Thoracic aorta (tissue), 2 donors: Measurements from ENCODE around the gene LHFPL5. TPM values are rescaled to one million over a fixed set of nuclear protein-coding genes. Genes with fewer than 3 reads are reported as not detected.

Source experiments
- ATAC-seq: fragments of 150-250 bp; one replicate; pipeline ENCODE4 v1.8.0; 2017; ENCODE audit warnings: low read depth; ENCODE audit not compliant: insufficient number of reproducible peaks, low FRiP score
- DNase-seq: peaks from one replicate; pipeline ENCODE4 v3.0.0-alpha.2; 2020; ENCODE audit warnings: low spot score
- H3K27ac ChIP-seq, 2 donors: fragments of 200-600 bp; sonication (generic); 1 replicate in 1 of 2; 2 replicates in 1 of 2; pipeline ENCODE4 v1.5.1; 2016; ENCODE audit warnings: mild to moderate bottlenecking in 2 of 2, moderate library complexity in 2 of 2
- H3K27me3 ChIP-seq: fragments of 200-600 bp; sonication (generic); replicated peaks from 2 replicates; pipeline ENCODE4 v1.6.0; 2016; ENCODE audit warnings: mild to moderate bottlenecking; ENCODE audit not compliant: insufficient read depth
- H3K36me3 ChIP-seq: fragments of 200-600 bp; sonication (generic); one replicate; pipeline ENCODE4 v1.5.1; 2016
- H3K4me1 ChIP-seq, 2 donors: fragments of 200-600 bp; sonication (generic); 1 replicate in 1 of 2; 2 replicates in 1 of 2; pipeline versions ENCODE4 v1.5.1 to v1.6.0; 2016; ENCODE audit warnings: low read depth in 2 of 2, mild to moderate bottlenecking in 1 of 2; ENCODE audit not compliant: control insufficient read depth in 1 of 2
- H3K4me3 ChIP-seq: fragments of 200-600 bp; sonication (generic); 2 replicates; pipeline ENCODE4 v1.5.1; 2016; ENCODE audit warnings: mild to moderate bottlenecking
- H3K9me3 ChIP-seq: fragments of 200-600 bp; sonication (generic); 2 replicates; pipeline ENCODE4 v1.5.1; 2016
- CTCF ChIP-seq: fragments of 200-600 bp; sonication (generic); IDR thresholded peaks from one replicate; pipeline ENCODE4 v1.5.1; 2019; ENCODE audit warnings: antibody characterized with exemption
- total RNA-seq, 2 donors: library from RNA; depleted of rRNA; stranded (reverse); fragments of >200 nt; gene quantifications; one replicate each; pipeline versions ENCODE4 v1.1.0 to v1.2.3, GENCODE V29; 2016

The LHFPL5 gene
- total RNA-seq, 2 donors from 2014 or later = not detected

- Histone ChIP-seq H3K4me3 (no peak overlapping the region), H3K4me1 (peaks cover 0 to under 1% of the 10 kb centered on the region in 2 donors), H3K9me3 (no peaks in the 10 kb centered on the region), H3K27ac (no peak overlapping the region), H3K36me3 (no peaks in the 10 kb centered on the region), H3K27me3 (peaks cover 1% of the 10 kb centered on the region)
- ATAC-seq (no peak), DNase-seq (no peak)
- no peak for TF ChIP-seq CTCF
These were observed 33.9 kb upstream of the LHFPL5 start for GRCh38 chr6:35771343-35771627.

DNA sequence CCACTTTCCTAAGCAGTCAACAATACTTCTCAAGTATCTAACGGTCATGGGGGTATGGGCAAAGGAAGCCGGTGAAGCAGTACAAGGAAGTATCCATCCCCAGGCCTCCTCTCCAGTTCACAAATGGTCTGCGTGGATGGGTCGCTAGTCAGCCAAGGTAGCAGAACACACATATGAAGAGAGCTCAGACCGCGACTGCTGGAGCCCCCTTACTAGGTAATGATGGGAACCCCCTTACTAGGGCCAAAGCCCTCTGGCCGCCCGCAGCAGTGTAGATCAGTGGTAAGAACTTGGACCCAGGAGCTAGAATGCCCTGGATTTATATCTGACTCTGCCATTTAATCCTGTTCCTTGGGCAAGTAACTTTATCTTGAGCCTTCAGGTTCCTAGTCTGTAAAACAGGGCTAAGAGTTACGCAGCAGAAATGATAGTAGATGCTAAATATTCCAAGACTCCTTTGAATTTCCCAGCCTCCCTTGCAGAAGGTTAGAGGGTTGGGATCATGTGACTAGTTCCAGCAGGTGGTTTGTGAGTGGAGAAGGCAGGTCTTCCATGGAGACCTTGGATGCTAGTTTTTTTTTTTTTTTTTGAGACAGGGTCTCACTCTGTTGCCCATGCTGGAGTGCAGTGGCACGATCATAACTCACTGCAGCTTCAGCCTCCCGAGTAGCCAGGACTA lies 30.9 kb upstream of the LHFPL5 start:
- Histone ChIP-seq H3K4me1 (peaks cover 0 to 6% of the 10 kb centered on the region in 2 donors), H3K27me3 (peaks cover 8% of the 10 kb centered on the region), H3K27ac (no peak overlapping the region), H3K36me3 (no peaks in the 10 kb centered on the region), H3K9me3 (no peaks in the 10 kb centered on the region), H3K4me3 (no peak overlapping the region)
- TF ChIP-seq CTCF = no peak
- no peak for ATAC-seq
- DNase-seq = no peak

GRCh38 chr6:35775031-35775430 lies 30.1 kb upstream of the LHFPL5 start:
- ATAC-seq = no peak
- Histone ChIP-seq H3K27me3 (peaks cover 8% of the 10 kb centered on the region), H3K9me3 (no peaks in the 10 kb centered on the region), H3K4me3 (no peak overlapping the region), H3K36me3 (no peaks in the 10 kb centered on the region), H3K27ac (no peak overlapping the region), H3K4me1 (peaks cover 0 to 6% of the 10 kb centered on the region in 2 donors)
- no peak for DNase-seq
- TF ChIP-seq CTCF = no peak

DNA sequence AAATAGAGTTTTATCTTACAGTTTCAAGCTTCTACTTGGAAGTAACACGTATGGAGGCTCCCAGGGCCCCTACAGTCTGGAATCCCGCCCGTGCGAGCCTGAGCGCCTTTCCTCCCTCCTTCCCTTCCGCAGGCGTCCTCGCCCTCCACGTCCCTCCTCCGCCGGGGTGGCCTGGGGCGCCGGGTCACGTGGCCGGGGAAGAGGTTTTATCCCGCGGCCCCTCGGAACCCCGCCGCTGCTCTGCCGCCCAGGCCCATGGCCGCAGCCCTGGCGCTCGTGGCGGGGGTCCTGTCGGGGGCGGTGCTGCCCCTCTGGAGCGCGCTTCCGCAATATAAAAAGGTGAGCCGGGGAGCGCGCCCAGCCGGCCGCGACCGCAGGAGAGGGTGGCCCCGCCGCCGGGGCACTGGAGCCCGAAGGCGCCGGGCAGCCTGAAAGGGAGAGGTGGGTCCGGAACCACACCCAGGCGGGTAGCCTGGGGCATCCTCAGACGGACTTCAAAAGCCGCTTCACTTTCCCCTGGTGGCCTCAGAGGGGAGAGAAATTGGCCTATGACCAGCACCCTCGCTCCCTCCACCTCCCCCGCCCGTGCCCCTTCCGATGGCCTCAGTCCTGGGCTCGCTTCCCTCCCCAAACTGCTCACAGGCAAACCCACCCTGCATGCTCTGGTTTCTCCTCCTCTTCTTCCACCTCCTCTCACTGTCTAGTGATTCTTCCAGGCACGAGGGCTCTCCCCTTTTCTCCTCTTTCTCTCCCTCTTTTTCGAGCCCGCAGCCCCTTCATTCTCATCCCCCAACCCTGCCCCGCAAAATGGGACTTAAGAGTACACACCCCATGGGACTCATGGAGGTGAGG lies 28.6 kb upstream of the LHFPL5 start, which contains the start of gene CLPSL2:
Gene CLPSL2 (plus strand): TSS at position 235 of the 852 bp plus-strand sequence. CDS start 21 bp downstream, at position 256.
- H3K36me3 ChIP-seq = no peaks in the 10 kb centered on the region
- peak within 1 kb of the TSS; percentile 70 for H3K4me3 ChIP-seq
- H3K27me3 ChIP-seq = peaks cover 8% of the 10 kb centered on the region
- ATAC-seq (no peak), DNase-seq (no peak)
- H3K9me3 ChIP-seq = no peaks in the 10 kb centered on the region
- H3K4me1 ChIP-seq = peaks cover 0 to 6% of the 10 kb centered on the region in 2 donors
- no peak within 1 kb of the TSS for H3K27ac ChIP-seq
- no peak for TF ChIP-seq CTCF

DNA sequence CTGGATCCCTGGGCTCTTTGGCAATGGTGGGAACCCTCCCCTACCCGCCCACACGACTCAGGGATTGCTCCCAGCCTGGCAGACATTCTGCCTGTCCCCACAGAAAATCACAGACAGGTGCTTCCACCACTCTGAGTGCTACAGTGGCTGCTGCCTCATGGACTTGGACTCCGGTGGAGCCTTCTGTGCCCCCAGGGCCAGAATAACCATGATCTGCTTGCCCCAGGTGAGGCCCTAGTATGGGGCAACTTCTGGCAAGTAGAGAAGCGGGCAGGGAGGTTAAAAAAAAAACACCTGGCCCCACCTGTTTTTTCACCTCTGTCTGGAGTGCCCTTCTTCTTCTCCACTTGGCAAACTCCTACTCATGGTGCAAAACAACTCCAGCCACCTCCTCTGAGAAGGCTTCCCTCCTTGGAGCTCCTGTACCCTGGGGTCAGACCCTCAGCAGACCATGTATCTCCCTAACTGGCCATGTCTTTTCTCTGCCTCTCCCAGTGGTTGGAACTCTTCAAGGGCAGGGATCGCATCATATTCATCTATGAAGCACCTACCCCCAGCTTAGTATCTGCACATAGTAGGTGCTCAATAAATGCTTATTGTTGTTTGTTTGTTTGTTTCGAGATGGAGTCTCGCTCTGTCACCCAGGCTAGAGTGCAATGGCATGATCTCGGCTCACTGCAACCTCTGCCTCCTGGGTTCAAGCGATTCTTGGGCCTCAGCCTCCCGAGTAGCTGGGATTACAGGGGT lies 27.6 kb upstream of the LHFPL5 start:
- DNase-seq = no peak
- Histone ChIP-seq H3K4me3 (no peak overlapping the region), H3K27ac (no peak overlapping the region)

More for the DNA sequence above, 27.6 kb upstream of the LHFPL5 start:
- Histone ChIP-seq H3K27me3 (peaks cover 8% of the 10 kb centered on the region), H3K4me1 (peaks cover 0 to 6% of the 10 kb centered on the region in 2 donors), H3K36me3 (no peaks in the 10 kb centered on the region), H3K9me3 (no peaks in the 10 kb centered on the region)
- ATAC-seq = no peak
- no peak for TF ChIP-seq CTCF
